NCI-H345 (cell line): ENCODE measurements around the gene SLC7A6OS.

Source experiments
- DNase-seq: peaks from one replicate; lab custom pipeline; 2025; lab: John Stamatoyannopoulos, UW

Gene SLC7A6OS

GRCh38 chr16:68310774-68311511 lies at the start of gene SLC7A6OS, which contains the start of gene PRMT7:
Gene SLC7A6OS, minus strand, starts transcription at chr16:68310946. Its CDS starts 20 bp downstream, at chr16:68310926.
Gene PRMT7, plus strand, starts transcription at chr16:68311019. Its CDS starts 4,961 bp downstream, at chr16:68315980.
- DNase-seq, result peak; percentile 88

GRCh38 chr16:68359398-68360191 lies 48.8 kb upstream of the SLC7A6OS start:
- DNase-seq, result no peak

GRCh38 chr16:68358951-68359350 lies 48.2 kb upstream of the SLC7A6OS start:
- no peak for DNase-seq

GRCh38 chr16:68357923-68358322 lies 47.2 kb upstream of the SLC7A6OS start:
- DNase-seq, result no peak

GRCh38 chr16:68357521-68357922 lies 46.8 kb upstream of the SLC7A6OS start:
- DNase-seq, result no peak

DNA sequence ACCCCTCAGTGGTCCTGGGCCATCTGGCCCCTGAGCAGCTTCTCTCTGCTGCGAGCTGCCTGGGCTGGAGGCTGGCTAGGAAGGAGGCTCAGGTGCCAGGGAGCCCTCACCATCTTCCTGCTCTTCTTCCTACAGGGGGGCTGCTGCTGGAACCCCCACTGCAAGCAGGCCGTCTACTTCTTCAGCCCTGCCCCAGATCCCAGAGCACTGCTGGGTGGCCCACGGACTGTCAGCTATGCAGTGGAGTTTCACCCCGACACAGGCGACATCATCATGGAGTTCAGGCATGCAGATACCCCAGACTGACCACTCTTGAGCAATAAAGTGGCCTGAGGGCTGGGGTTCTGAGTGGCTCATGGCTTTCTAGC lies 46.2 kb upstream of the SLC7A6OS start:
- DNase-seq, result no peak

GRCh38 chr16:68356249-68356918 lies 45.6 kb upstream of the SLC7A6OS start:
- DNase-seq, result no peak

DNA sequence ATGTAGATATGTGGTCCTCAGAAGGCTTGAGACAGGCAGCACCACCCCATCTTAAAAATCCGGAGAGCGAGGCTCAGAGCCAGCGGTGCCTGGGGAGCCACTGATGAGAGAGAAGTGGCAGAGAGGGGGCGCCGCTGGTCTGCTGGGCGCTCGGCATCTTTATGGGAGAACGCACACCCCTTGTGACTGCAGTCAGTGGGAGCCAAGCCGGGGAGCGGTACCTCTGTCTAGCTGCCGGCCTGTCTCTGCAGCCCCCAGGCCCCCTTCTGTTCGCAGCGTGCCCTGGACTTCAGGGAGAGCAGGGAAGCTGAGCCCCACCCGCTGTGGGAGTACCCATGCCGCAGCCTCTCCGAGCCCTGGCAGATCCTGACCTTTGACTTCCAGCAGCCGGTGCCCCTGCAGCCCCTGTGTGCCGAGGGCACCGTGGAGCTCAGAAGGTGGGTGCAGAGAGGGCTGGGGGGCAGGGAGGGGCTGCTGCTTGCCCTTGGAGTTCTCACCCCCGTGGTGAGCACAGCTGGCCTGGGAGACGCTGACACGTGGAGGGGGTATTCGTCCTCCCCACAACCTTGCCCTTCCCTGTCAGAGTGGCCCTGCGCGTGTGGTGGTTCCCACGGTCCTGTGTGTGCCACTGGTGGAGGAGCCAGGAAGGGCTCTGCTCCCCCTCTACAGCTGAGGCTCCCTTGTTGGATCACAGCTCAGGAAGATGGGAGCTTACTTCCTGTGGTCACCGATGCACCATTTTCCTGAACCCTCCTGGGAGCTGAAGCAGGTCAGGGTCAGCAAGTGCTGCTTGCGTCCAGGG lies 44.9 kb upstream of the SLC7A6OS start:
- no peak for DNase-seq

DNA sequence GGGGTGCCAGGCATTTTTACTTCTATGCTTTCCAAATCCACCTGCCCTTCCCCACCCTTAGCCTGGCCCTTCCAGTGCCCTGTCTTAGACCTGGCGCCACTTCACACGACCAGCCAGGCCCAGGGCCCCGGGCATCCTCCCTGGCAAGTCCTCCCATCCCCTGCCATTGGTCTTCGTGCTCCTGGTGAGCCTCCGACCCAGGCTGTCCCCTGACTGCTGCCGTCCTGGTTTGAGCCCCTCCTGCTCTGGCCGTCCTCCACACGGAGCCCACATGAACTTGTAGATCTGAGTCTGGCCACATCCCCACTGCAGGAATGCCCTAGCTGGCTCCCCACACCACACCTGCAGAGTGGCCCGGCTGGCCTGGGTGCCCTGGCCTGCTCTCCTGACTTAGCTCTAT lies 44.1 kb upstream of the SLC7A6OS start:
- DNase-seq, result no peak

GRCh38 chr16:68353366-68353765 lies 42.6 kb upstream of the SLC7A6OS start:
- DNase-seq, result no peak

- DNase-seq, result no peak
These were observed 41.3 kb upstream of the SLC7A6OS start for GRCh38 chr16:68351991-68352431.

GRCh38 chr16:68351463-68351862 lies 40.7 kb upstream of the SLC7A6OS start:
- no peak for DNase-seq

- DNase-seq, result no peak
These were observed 40.1 kb upstream of the SLC7A6OS start for GRCh38 chr16:68350813-68351350.

DNA sequence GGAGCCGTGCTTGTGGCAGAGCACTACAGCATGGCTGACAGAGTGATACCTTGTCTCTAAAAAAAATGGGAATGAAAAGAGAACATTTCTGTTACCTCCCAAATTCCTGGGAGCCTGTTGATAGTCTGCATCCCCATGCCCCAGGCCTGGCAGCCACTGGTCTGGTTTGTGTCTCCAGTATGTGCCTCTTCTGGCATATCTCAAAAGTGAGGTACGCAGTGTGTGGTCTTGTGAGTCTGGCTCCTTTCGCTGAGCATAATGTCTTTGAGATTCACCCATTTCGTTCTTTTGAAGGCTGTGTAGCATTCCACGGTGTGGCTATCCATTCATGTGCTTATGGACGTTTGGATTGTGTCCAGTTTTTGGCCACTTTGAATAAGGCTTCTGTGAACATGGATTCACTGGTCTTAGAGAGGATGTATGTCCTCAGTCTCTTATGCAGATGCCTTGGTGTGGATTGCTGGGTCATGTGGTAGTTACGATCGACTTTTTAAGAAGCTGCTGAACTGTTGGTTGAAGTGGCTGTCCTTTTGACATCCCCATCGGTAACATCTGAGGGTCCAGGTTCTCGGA lies 39.2 kb upstream of the SLC7A6OS start:
- no peak for DNase-seq

- no peak for DNase-seq
These were observed 38.1 kb upstream of the SLC7A6OS start for GRCh38 chr16:68348639-68349445.

DNA sequence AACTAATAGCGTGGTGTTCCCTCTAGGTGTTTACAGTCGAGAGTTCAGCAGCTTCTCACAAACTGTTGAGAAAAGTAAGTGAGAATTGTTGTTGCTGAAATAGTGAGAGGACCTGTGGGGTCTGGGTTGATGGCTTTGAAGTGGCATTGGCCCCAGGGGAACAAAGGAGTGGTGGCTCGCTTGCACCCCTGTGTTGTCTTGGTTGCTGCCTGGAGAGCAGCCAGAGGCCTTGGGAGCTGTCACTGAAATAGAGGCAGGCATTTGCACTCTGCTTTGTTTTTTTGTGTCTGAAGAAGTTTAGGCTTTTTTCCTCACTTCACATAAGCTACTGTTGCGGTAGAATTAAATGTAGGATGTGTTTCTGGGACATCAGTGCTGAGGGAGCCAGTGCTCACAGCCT lies 36.9 kb upstream of the SLC7A6OS start:
- DNase-seq, result no peak

DNA sequence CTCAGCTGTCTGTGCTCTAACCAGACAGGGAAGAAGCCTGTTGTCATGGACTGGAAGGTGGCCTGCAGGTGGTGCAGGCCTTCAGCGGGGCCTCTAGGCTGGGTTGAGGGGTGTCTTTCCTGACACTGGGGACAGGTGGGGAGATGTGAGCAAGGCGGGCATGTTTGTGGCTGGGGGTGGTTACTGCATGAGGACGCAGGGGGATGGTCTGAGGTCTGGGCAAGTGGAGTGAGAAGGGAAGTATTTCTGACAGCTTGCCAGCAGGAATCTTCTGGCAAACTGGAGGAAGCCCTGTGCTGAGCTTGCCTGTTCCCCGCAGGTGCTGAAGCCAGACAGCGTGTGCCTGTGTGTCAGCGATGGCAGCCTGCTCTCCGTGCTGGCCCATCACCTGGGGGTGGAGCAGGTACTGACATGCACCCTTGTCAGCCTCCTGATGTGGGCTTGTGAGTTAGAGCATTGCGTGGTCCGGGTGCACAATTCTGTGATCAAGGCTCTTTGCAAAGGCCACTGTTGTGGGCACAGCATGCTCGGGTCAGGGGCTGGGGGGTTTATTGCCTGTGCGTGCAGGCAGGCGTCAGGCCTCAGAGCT lies 36.2 kb upstream of the SLC7A6OS start:
- DNase-seq, result no peak

GRCh38 chr16:68345958-68346635 lies 35.4 kb upstream of the SLC7A6OS start:
- no peak for DNase-seq

GRCh38 chr16:68345351-68345810 lies 34.6 kb upstream of the SLC7A6OS start:
- no peak for DNase-seq
